ENCODE results near the gene TBC1D23.
"Not testable (repeated sequence)": the region's sequence is repeated elsewhere in the genome, so short reads cannot be mapped to it uniquely, and the experiment has no call there.

The TBC1D23 gene

DNA sequence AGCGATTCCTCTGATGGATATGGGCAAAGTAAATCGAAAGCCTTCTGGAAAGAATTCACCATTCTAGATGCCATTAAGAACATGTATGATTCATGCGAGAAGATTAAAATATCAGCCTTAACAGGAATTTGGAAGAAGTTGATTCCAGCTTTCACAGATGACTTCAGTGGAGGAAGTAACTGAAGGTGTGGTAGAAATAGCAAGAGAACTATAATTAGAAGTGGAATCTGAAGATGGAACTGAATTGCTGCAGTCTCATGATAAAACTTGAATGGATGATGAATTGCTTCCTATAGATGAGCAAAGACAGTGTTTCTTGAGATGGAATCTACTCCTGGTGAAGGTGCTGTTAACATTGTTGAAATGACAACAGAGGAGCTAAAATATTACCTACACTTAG, 30.1 kb upstream of the TBC1D23 start:
- no peak for DNase-seq (ENCODE audit: low read depth)
- Histone ChIP-seq H3K4me1 (ENCODE audit: control insufficient read depth, insufficient read depth, low read length) (peaks cover 14% of the 10 kb centered on the region), H3K27me3 (replicated peaks; ENCODE audit: control insufficient read depth, insufficient read depth, low read length) (no peaks in the 10 kb centered on the region), H3K4me3 (ENCODE audit: low read length) (no peak overlapping the region), H3K36me3 (ENCODE audit: control insufficient read depth, insufficient read depth, low read length, severe bottlenecking) (no peaks in the 10 kb centered on the region), H3K9ac (ENCODE audit: low read length) (no peak overlapping the region), H3K9me3 (ENCODE audit: control insufficient read depth, low read length) (no peaks in the 10 kb centered on the region)

DNA sequence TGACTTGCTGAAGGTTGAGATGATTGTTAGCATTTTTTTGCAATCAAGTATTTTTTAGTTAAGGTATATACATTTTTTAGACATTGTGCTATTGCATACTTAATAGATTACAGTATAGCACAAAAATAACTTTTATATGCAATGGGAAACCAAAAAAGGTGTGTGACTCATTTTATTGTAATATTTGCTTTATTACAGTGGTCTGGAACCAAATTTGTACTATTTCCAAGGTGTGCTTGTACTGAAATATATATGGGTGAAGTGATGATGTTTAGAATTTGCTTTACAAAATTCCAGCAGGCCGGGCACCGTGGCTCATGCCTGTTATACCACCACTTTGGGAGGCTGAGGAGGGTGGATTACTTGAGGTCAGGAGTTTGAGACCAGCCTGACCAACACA, 29.1 kb upstream of the TBC1D23 start:
- Histone ChIP-seq H3K27me3 (replicated peaks; ENCODE audit: control insufficient read depth, insufficient read depth, low read length) (no peaks in the 10 kb centered on the region), H3K9me3 (ENCODE audit: control insufficient read depth, low read length) (no peaks in the 10 kb centered on the region), H3K9ac (ENCODE audit: low read length) (no peak overlapping the region), H3K4me1 (ENCODE audit: control insufficient read depth, insufficient read depth, low read length) (peaks cover 10% of the 10 kb centered on the region), H3K36me3 (ENCODE audit: control insufficient read depth, insufficient read depth, low read length, severe bottlenecking) (no peaks in the 10 kb centered on the region), H3K4me3 (ENCODE audit: low read length) (no peak overlapping the region)
- no peak for DNase-seq (ENCODE audit: low read depth)

DNA sequence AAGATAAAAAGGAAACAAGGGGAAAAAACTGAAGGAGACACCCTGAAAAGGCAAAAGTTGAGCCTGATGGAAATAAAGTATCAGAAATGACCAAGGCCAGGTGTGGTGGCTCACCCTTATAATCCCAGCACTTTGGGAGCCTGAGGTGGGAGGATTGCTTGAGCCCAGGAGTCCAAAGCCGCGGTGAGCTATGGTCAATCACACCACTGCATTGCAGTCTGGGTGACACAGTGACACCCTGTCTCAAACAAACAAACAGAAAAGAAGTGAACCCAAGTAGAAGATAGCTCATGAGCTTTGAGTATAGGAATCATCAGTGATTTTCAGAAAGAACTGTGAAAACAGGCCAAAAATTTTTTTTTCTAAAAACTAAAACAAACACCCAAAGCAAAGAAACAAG, 26.4 kb upstream of the TBC1D23 start:
- Histone ChIP-seq H3K36me3 (ENCODE audit: control insufficient read depth, insufficient read depth, low read length, severe bottlenecking) (no peaks in the 10 kb centered on the region), H3K4me3 (ENCODE audit: low read length) (no peak overlapping the region), H3K9ac (ENCODE audit: low read length) (no peak overlapping the region), H3K9me3 (ENCODE audit: control insufficient read depth, low read length) (peaks cover 16% of the 10 kb centered on the region), H3K4me1 (ENCODE audit: control insufficient read depth, insufficient read depth, low read length) (no peaks in the 10 kb centered on the region), H3K27me3 (replicated peaks; ENCODE audit: control insufficient read depth, insufficient read depth, low read length) (no peaks in the 10 kb centered on the region)
- DNase-seq (ENCODE audit: low read depth) = no peak

DNA sequence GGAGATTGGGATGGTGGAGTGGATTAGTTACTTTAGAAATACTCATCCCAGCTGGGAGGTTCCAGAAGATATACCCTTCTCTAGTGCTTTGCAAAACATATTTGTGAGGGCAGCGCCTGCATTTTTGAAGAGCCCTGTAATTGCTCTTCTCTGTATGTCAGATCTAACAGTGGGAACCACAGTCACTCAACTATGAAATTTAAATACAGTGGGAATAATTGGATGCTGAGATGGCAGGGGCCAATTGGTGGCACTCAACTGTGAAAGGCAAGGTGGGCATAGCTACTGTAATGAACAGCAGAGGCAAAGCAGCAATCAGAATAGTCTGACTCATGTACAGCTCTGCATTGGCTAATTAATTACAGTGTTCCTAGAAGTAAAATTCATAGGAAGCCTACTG, 22.2 kb upstream of the TBC1D23 start:
- DNase-seq (ENCODE audit: low read depth) = no peak
- Histone ChIP-seq H3K27me3 (replicated peaks; ENCODE audit: control insufficient read depth, insufficient read depth, low read length) (no peaks in the 10 kb centered on the region), H3K4me3 (ENCODE audit: low read length) (peak overlapping the region; percentile 32), H3K9me3 (ENCODE audit: control insufficient read depth, low read length) (peaks cover 18% of the 10 kb centered on the region), H3K36me3 (ENCODE audit: control insufficient read depth, insufficient read depth, low read length, severe bottlenecking) (no peaks in the 10 kb centered on the region), H3K4me1 (ENCODE audit: control insufficient read depth, insufficient read depth, low read length) (no peaks in the 10 kb centered on the region), H3K9ac (ENCODE audit: low read length) (no peak overlapping the region)

- not testable (repeated sequence) for DNase-seq (ENCODE audit: low read depth); H3K9ac ChIP-seq (ENCODE audit: low read length); H3K4me3 ChIP-seq (ENCODE audit: low read length); H3K27me3 ChIP-seq (replicated peaks; ENCODE audit: control insufficient read depth, insufficient read depth, low read length); H3K36me3 ChIP-seq (ENCODE audit: control insufficient read depth, insufficient read depth, low read length, severe bottlenecking)
- H3K4me1 ChIP-seq (ENCODE audit: control insufficient read depth, insufficient read depth, low read length) = peaks cover 15% of the 10 kb centered on the region
- H3K9me3 ChIP-seq (ENCODE audit: control insufficient read depth, low read length) = peaks cover 18% of the 10 kb centered on the region
These were observed 18.3 kb upstream of the TBC1D23 start for GRCh38 chr3:100242471-100242870.

DNA sequence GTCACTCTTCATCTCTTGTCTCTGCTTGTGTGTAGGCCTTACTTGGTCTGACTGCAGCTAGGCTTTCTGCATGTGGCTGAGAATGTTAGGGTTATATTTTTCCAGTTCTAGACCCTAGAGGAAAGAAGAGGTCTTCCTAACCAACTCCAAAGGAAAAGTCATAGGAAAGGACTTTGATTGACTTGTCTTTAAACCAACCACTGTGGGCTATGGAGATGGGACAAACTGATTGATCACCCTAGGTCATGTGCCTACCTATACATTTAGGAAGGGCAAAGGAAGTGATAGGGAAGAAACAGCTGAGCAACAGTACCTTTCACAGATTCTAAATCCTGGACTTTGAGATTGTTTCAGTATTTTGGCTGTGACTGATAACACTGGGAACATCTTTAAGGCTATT, 16.5 kb upstream of the TBC1D23 start:
- Histone ChIP-seq H3K9me3 (ENCODE audit: control insufficient read depth, low read length) (peaks cover 3% of the 10 kb centered on the region), H3K36me3 (ENCODE audit: control insufficient read depth, insufficient read depth, low read length, severe bottlenecking) (no peaks in the 10 kb centered on the region), H3K27me3 (replicated peaks; ENCODE audit: control insufficient read depth, insufficient read depth, low read length) (no peaks in the 10 kb centered on the region), H3K9ac (ENCODE audit: low read length) (no peak overlapping the region), H3K4me1 (ENCODE audit: control insufficient read depth, insufficient read depth, low read length) (peaks cover 15% of the 10 kb centered on the region), H3K4me3 (ENCODE audit: low read length) (no peak overlapping the region)
- no peak for DNase-seq (ENCODE audit: low read depth)

- Histone ChIP-seq H3K27me3 (replicated peaks; ENCODE audit: control insufficient read depth, insufficient read depth, low read length) (no peaks in the 10 kb centered on the region), H3K36me3 (ENCODE audit: control insufficient read depth, insufficient read depth, low read length, severe bottlenecking) (no peaks in the 10 kb centered on the region), H3K9me3 (ENCODE audit: control insufficient read depth, low read length) (no peaks in the 10 kb centered on the region), H3K4me3 (ENCODE audit: low read length) (no peak overlapping the region), H3K4me1 (ENCODE audit: control insufficient read depth, insufficient read depth, low read length) (peaks cover 15% of the 10 kb centered on the region), H3K9ac (ENCODE audit: low read length) (no peak overlapping the region)
- DNase-seq (ENCODE audit: low read depth) = no peak
These were observed 15.7 kb upstream of the TBC1D23 start for GRCh38 chr3:100245136-100245535.

DNA sequence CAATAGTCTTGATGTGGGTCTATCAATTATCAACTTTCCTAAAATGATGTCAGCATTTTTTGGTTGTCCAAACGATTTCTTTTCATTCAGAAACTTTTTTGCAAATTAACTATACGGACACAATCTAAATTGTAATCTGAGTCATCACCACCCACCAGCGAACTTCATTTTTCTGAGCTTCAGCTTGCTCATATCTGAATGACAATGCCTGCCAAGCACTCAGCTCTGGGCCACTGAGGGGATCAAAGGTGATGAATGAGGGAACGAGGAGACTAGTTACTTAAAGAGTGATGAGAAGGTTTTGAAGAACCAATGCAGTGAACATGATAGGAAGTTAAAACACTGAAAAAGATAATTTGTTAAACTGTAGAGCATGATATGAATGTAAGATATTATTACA, 14.9 kb upstream of the TBC1D23 start:
- Histone ChIP-seq H3K36me3 (ENCODE audit: control insufficient read depth, insufficient read depth, low read length, severe bottlenecking) (no peaks in the 10 kb centered on the region), H3K27me3 (replicated peaks; ENCODE audit: control insufficient read depth, insufficient read depth, low read length) (no peaks in the 10 kb centered on the region), H3K9ac (ENCODE audit: low read length) (peak overlapping the region; percentile 10), H3K9me3 (ENCODE audit: control insufficient read depth, low read length) (no peaks in the 10 kb centered on the region), H3K4me3 (ENCODE audit: low read length) (no peak overlapping the region), H3K4me1 (ENCODE audit: control insufficient read depth, insufficient read depth, low read length) (peaks cover 15% of the 10 kb centered on the region)
- peak; percentile 59 for DNase-seq (ENCODE audit: low read depth)

GRCh38 chr3:100246999-100247398, 13.8 kb upstream of the TBC1D23 start:
- no peak overlapping the region for H3K9ac ChIP-seq (ENCODE audit: low read length)
- no peak overlapping the region for H3K4me3 ChIP-seq (ENCODE audit: low read length)
- no peaks in the 10 kb centered on the region for H3K27me3 ChIP-seq (replicated peaks; ENCODE audit: control insufficient read depth, insufficient read depth, low read length)
- no peaks in the 10 kb centered on the region for H3K36me3 ChIP-seq (ENCODE audit: control insufficient read depth, insufficient read depth, low read length, severe bottlenecking)
- peaks cover 15% of the 10 kb centered on the region for H3K4me1 ChIP-seq (ENCODE audit: control insufficient read depth, insufficient read depth, low read length)
- no peak for DNase-seq (ENCODE audit: low read depth)
- no peaks in the 10 kb centered on the region for H3K9me3 ChIP-seq (ENCODE audit: control insufficient read depth, low read length)

DNA sequence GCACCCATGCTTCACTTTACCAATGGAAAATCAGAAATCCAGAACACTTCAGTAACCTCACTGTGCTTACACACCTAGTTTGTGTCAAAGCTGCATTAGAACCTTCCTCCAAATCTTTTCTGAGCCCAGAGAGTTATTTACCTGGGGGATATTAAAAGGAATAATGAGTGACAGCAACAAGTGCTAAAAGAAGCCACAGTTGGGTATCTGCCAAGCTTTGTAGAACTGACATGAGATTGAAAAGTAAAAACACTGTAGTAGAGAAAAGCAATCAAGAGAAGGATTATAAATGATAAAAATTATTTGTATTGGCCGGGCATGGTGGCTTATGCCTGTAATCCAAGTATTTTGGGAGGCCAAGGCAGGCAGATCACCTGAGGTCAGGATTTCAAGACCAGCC, 8.8 kb upstream of the TBC1D23 start:
- Histone ChIP-seq H3K9me3 (ENCODE audit: control insufficient read depth, low read length) (no peaks in the 10 kb centered on the region), H3K27me3 (replicated peaks; ENCODE audit: control insufficient read depth, insufficient read depth, low read length) (no peaks in the 10 kb centered on the region), H3K4me3 (ENCODE audit: low read length) (no peak overlapping the region), H3K9ac (ENCODE audit: low read length) (no peak overlapping the region), H3K36me3 (ENCODE audit: control insufficient read depth, insufficient read depth, low read length, severe bottlenecking) (no peaks in the 10 kb centered on the region), H3K4me1 (ENCODE audit: control insufficient read depth, insufficient read depth, low read length) (peaks cover 16% of the 10 kb centered on the region)
- no peak for DNase-seq (ENCODE audit: low read depth)

DNA sequence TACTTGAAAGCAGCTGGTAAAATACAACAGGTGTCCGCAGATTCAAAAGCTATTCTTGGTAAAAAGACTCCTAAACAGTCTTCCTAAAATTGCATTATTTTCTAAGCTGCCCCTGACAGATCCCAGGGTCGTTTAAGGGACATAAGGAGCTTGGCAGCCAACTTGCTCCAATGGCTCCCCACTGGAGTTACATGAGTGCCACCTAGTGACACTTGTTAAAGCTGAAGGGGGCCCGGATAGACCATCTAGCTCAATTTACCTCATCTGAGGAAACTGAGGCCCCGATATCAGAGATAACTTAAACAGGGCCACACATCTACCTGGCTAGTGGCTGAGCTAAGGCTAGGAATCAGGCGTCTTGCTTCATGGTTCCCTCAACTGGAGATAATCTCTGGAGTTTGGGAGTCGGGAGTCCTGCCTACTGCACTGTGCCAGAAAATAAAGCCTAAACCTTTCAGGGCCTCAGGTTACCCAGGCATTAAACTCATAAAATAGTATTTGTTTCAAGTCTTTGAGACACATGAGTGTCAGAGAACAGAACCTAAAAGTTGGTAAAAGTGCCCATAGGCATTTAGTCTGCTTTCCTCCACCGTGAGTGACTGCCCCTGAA, 6.5 kb upstream of the TBC1D23 start:
- Histone ChIP-seq H3K27me3 (replicated peaks; ENCODE audit: control insufficient read depth, insufficient read depth, low read length) (no peaks in the 10 kb centered on the region), H3K36me3 (ENCODE audit: control insufficient read depth, insufficient read depth, low read length, severe bottlenecking) (no peaks in the 10 kb centered on the region), H3K9me3 (ENCODE audit: control insufficient read depth, low read length) (no peaks in the 10 kb centered on the region), H3K4me1 (ENCODE audit: control insufficient read depth, insufficient read depth, low read length) (peaks cover 36% of the 10 kb centered on the region), H3K9ac (ENCODE audit: low read length) (peak overlapping the region; percentile 7), H3K4me3 (ENCODE audit: low read length) (no peak overlapping the region)
- DNase-seq (ENCODE audit: low read depth) = peak; percentile 91

DNA sequence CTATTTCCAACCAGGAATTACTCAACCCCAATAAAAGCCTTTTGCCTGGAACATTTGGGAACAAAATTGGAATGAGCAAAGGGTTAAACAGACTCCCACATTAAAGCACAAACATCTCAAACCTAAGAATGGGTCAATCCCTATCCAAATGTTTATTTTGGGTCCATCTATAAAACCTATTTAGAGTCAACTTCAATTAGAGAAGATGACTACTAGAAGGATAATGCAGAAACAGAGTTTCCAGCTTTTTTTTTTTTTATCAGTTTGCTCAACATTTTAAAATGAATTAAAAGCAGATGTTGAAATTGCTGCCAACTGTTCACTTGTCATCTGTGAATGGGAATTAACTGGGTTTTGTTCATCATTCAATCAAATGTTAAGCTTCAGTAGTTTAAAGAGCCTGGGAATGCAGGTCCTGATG, 4.1 kb upstream of the TBC1D23 start:
- no peaks in the 10 kb centered on the region for H3K27me3 ChIP-seq (replicated peaks; ENCODE audit: control insufficient read depth, insufficient read depth, low read length)
- H3K9me3 ChIP-seq (ENCODE audit: control insufficient read depth, low read length) = no peaks in the 10 kb centered on the region
- peaks cover 48% of the 10 kb centered on the region for H3K4me1 ChIP-seq (ENCODE audit: control insufficient read depth, insufficient read depth, low read length)
- H3K4me3 ChIP-seq (ENCODE audit: low read length) = peak overlapping the region; percentile 51
- peak overlapping the region; percentile 28 for H3K9ac ChIP-seq (ENCODE audit: low read length)
- peak; percentile 77 for DNase-seq (ENCODE audit: low read depth)
- H3K36me3 ChIP-seq (ENCODE audit: control insufficient read depth, insufficient read depth, low read length, severe bottlenecking) = no peaks in the 10 kb centered on the region
